ENCODE measurements around the gene NDUFAF3. TPM values are rescaled to one million over a fixed set of nuclear protein-coding genes. Genes with fewer than 3 reads are reported as not detected.

NDUFAF3 gene
- total RNA-seq, 2 experiments from 2014 or later, result 98.1 to 108 TPM

DNA sequence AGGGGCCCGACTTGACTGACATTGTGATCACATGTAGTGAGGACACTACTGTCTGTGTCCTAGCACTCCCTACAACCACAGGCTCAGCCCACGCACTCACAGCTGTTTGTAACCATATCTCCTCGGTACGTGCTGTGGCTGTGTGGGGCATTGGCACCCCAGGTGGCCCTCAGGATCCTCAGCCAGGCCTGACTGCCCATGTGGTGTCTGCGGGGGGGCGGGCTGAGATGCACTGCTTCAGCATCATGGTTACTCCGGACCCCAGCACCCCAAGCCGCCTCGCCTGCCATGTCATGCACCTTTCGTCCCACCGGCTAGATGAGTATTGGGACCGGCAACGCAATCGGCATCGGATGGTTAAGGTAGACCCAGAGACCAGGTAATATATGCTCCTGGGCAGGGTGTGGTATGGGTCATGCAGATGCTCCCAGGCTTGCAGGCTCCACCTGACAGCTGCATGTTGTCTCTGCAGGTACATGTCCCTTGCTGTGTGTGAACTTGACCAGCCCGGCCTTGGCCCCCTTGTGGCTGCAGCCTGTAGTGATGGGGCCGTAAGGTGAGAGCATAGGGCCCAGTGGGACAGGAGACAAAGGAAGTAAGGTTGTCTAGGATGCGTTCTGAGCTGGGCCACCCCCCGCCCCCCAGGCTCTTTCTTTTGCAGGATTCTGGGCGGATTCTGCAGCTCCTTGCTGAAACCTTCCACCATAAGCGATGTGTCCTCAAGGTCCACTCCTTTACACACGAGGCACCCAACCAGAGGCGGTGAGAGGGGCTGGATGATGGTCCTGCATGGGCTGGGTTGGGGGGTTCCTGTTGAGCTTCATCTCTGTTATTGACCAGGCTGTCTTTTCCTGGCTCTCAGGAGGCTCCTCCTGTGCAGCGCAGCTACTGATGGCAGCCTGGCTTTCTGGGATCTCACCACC lies 7.9 kb upstream of the NDUFAF3 start:
- H3K4me1 Mint-ChIP-seq, result peaks cover 37% of the 10 kb centered on the region
- no peaks in the 10 kb centered on the region for H3K27me3 Mint-ChIP-seq
- ChIA-PET POLR2A (interaction anchor here (2.0 to 15.9 kb wide), 3 partner anchors 7 to 80 kb away, joined by 10 to 190 read pairs (median 41); partner anchors contain the start of genes NDUFAF3, P4HTM and QRICH1), CTCF (interaction anchor here (1.1 to 2.4 kb wide), 4 partner anchors 7 to 26 kb away, joined by 3 to 16 read pairs (median 6); partner anchors contain the start of gene P4HTM)
- peak; percentile 59 for DNase-seq
- H3K4me3 Mint-ChIP-seq, result no peak overlapping the region
- no peak overlapping the region for H3K27ac Mint-ChIP-seq
- H3K9me3 Mint-ChIP-seq, result no peaks in the 10 kb centered on the region
- H3K36me3 Mint-ChIP-seq (ENCODE audit: low read depth), result peaks cover 38% of the 10 kb centered on the region

DNA sequence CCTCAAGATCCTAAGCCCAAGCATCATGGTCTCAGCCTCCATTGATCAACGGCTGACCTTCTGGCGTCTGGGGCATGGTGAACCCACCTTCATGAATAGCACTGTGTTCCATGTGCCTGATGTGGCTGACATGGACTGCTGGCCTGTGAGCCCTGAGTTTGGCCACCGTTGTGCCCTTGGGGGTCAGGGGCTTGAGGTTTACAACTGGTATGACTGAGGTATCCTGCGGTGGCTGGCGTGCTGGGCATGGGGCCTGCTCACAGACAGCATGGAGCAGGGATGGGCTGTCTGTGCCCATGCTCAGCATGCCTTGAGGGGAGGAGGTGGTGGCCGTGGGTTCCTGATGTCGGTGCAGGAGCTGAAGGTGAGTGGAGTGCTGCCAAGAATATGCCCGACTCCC lies 6.8 kb upstream of the NDUFAF3 start:
- Mint-ChIP-seq H3K27ac (no peak overlapping the region), H3K4me1 (peaks cover 40% of the 10 kb centered on the region), H3K4me3 (no peak overlapping the region), H3K27me3 (no peaks in the 10 kb centered on the region), H3K9me3 (no peaks in the 10 kb centered on the region), H3K36me3 (ENCODE audit: low read depth) (peaks cover 35% of the 10 kb centered on the region)
- POLR2A ChIA-PET, result interaction anchor here (2.0 to 15.9 kb wide), 3 partner anchors 8 to 79 kb away, joined by 10 to 309 read pairs (median 190); partner anchors contain the start of genes P4HTM, QRICH1 and WDR6
- no peak for DNase-seq
- CTCF ChIA-PET, result interaction anchor here (1.6 to 9.4 kb wide), 3 partner anchors 25 to 27 kb away, joined by 8 to 95 read pairs (median 16); partner anchors contain the start of gene P4HTM

GRCh38 chr3:49015765-49016164 lies 6.2 kb upstream of the NDUFAF3 start:
- DNase-seq, result no peak
- Mint-ChIP-seq H3K9me3 (no peaks in the 10 kb centered on the region), H3K27me3 (no peaks in the 10 kb centered on the region), H3K36me3 (ENCODE audit: low read depth) (peaks cover 42% of the 10 kb centered on the region), H3K4me3 (no peak overlapping the region), H3K27ac (peak overlapping the region; percentile 19), H3K4me1 (peaks cover 41% of the 10 kb centered on the region)
- ChIA-PET CTCF (interaction anchor here (9.4 kb wide), 1 partner anchor 26 kb away, joined by 95 read pairs; the partner anchor contains the start of gene P4HTM), POLR2A (interaction anchor here (5.9 to 15.9 kb wide), 3 partner anchors 9 to 27 kb away, joined by 55 to 309 read pairs (median 190); partner anchors contain the start of genes IMPDH2, P4HTM and WDR6)

DNA sequence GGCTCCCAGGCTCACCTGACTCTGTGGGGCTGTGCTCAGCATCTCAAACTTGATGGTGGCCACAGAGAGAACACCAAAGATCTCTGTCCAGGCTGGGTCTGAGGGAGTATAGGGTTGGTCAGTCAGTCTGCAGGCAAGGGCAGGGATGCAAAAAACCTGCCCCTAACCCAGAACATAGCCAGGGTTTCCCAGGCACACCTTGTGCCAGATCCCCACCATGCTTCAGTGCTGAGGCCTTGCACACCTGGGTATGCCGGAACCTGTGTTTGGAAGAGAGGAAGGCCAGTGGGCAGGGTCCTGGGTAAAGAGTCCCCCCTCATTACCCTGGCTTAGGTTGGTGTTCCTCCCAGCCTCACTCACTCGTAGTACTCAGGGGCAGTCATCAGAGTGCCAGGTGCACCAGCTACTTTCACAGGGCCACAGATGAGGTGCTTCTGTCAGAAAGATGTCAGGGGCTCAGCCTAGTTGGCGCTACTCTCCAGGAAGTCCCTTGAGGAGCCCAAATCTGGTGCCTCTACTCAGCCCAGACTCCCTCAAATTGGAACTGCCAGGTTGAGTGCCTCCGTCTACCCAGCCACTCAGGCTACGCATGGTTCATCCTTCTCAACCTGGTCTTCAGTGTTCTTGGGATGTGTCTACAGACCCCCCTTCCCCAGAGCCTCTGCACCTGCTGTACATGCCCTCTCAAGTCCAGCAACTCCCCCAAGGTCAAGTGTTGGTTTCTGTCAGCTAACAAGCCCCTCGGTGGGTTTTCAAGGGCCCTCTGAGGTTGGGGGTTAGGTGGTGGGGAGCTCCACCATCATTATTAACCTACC lies 5.3 kb upstream of the NDUFAF3 start:
- Mint-ChIP-seq H3K9me3 (no peaks in the 10 kb centered on the region), H3K4me3 (no peak overlapping the region), H3K4me1 (peaks cover 43% of the 10 kb centered on the region), H3K36me3 (ENCODE audit: low read depth) (peaks cover 43% of the 10 kb centered on the region), H3K27ac (peak overlapping the region; percentile 62), H3K27me3 (no peaks in the 10 kb centered on the region)
- CTCF ChIA-PET, result interaction anchor here (1.1 to 9.4 kb wide), 6 partner anchors 9 to 580 kb away, joined by 3 to 117 read pairs (median 6); partner anchors contain the start of genes IMPDH2, P4HTM, QRICH1 and WDR6
- POLR2A ChIA-PET, result interaction anchor here (0.9 to 15.9 kb wide), 7 partner anchors 9 to 924 kb away, joined by 3 to 309 read pairs (median 12); partner anchors contain the start of genes IMPDH2, NICN1, P4HTM and QRICH1
- no peak for DNase-seq

GRCh38 chr3:49017229-49017970 lies 4.5 kb upstream of the NDUFAF3 start:
- no peaks in the 10 kb centered on the region for H3K27me3 Mint-ChIP-seq
- no peak for DNase-seq

DNA sequence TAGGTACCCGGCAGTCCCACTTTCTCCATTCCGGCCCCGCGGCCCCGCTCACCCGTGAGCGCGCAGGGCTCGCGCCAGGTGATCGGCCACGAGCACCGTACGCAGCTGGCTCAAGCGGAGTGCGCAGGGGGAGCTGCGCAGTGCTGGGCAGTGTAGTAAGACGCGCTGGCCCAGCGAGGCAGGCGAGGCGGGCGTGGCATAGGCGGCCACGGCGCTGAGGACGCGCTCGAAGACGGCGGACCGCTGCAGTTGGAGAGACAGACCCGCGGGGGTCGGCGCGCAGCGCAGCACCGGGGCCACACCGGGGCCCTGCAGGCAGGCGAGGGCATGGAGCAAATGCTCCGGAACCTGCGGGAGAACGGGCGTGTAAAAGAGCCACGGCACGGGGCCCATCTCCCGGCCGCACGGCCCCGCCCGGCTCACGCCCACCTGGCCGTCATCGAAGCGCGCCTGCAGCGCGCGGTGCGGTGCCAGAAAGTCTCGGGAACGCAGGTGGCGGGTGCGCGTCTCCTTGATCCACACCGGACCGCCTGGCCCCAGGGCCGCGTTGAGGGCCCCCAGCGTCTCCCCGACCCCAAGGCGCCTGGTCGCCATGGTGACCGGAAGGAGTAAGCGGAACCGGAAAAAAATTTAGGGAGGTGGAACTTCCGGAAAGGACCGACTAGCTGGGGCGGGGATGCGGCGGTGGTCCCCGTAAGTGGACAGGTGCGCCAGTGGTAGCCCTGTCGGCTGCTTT lies 3.8 kb upstream of the NDUFAF3 start, which contains the start of gene DALRD3:
Gene DALRD3, minus strand, starts transcription at position 610 of the 736 bp plus-strand sequence. Its CDS starts 16 bp downstream, at position 594.
- H3K4me1 Mint-ChIP-seq, result peaks cover 44% of the 10 kb centered on the region
- peaks cover 39% of the 10 kb centered on the region for H3K36me3 Mint-ChIP-seq (ENCODE audit: low read depth)
- peak; percentile 70 for DNase-seq
- no peaks in the 10 kb centered on the region for H3K9me3 Mint-ChIP-seq
- H3K27me3 Mint-ChIP-seq, result no peaks in the 10 kb centered on the region
- peak within 1 kb of the TSS; percentile 98 for H3K27ac Mint-ChIP-seq
- ChIA-PET CTCF (interaction anchor here (0.5 to 9.4 kb wide), 7 partner anchors 9 to 98 kb away, joined by 3 to 117 read pairs (median 6); partner anchors contain the start of genes IMPDH2, P4HTM, QRICH1 and WDR6), POLR2A (interaction anchor here (1.1 to 15.9 kb wide), 9 partner anchors 8 to 301 kb away, joined by 3 to 309 read pairs (median 12); partner anchors contain the start of genes IMPDH2, IP6K2, P4HTM and PRKAR2A)
- peak within 1 kb of the TSS; percentile 98 for H3K4me3 Mint-ChIP-seq

More at GRCh38 chr3:49017229-49017970, 4.5 kb upstream of the NDUFAF3 start:
- ChIA-PET CTCF (interaction anchor here (0.5 to 9.4 kb wide), 7 partner anchors 9 to 581 kb away, joined by 3 to 117 read pairs (median 6); partner anchors contain the start of genes IMPDH2, P4HTM, QRICH1 and WDR6), POLR2A (interaction anchor here (0.9 to 15.9 kb wide), 8 partner anchors 9 to 411 kb away, joined by 3 to 309 read pairs (median 8); partner anchors contain the start of genes IMPDH2, NICN1, P4HTM and PRKAR2A)
- Mint-ChIP-seq H3K4me1 (peaks cover 40% of the 10 kb centered on the region), H3K27ac (peak overlapping the region; percentile 62), H3K36me3 (ENCODE audit: low read depth) (peaks cover 36% of the 10 kb centered on the region), H3K9me3 (no peaks in the 10 kb centered on the region), H3K4me3 (peak overlapping the region; percentile 98)

GRCh38 chr3:49018707-49019006 lies 3.3 kb upstream of the NDUFAF3 start:
- peaks cover 38% of the 10 kb centered on the region for H3K36me3 Mint-ChIP-seq (ENCODE audit: low read depth)
- no peaks in the 10 kb centered on the region for H3K27me3 Mint-ChIP-seq
- ChIA-PET POLR2A (interaction anchor here (1.9 to 15.9 kb wide), 5 partner anchors 10 to 301 kb away, joined by 4 to 309 read pairs (median 99); partner anchors contain the start of genes IMPDH2, IP6K2, P4HTM and QRICH1), CTCF (interaction anchor here (1.0 to 9.4 kb wide), 5 partner anchors 11 to 75 kb away, joined by 3 to 117 read pairs (median 7); partner anchors contain the start of genes IMPDH2, P4HTM, QRICH1 and WDR6)
- peak overlapping the region; percentile 98 for H3K4me3 Mint-ChIP-seq
- H3K9me3 Mint-ChIP-seq, result no peaks in the 10 kb centered on the region
- H3K27ac Mint-ChIP-seq, result peak overlapping the region; percentile 98
- no peak for DNase-seq
- H3K4me1 Mint-ChIP-seq, result peaks cover 47% of the 10 kb centered on the region

- Mint-ChIP-seq H3K36me3 (ENCODE audit: low read depth) (peaks cover 44% of the 10 kb centered on the region), H3K27me3 (no peaks in the 10 kb centered on the region), H3K4me1 (peaks cover 56% of the 10 kb centered on the region), H3K4me3 (peak overlapping the region; percentile 98), H3K9me3 (no peaks in the 10 kb centered on the region), H3K27ac (peak overlapping the region; percentile 98)
- DNase-seq, result no peak
- ChIA-PET CTCF (interaction anchor here (0.6 to 9.4 kb wide), 5 partner anchors 9 to 334 kb away, joined by 3 to 117 read pairs (median 7); partner anchors contain the start of genes IMPDH2, P4HTM and WDR6), POLR2A (interaction anchor here (1.0 to 15.9 kb wide), 18 partner anchors 8 to 396 kb away, joined by 3 to 309 read pairs (median 10); partner anchors contain the start of genes ARIH2, CELSR3, IMPDH2 and IP6K2)
These were observed 2.0 kb upstream of the NDUFAF3 start for GRCh38 chr3:49019941-49020329.

GRCh38 chr3:49020330-49021212 lies 1.4 kb upstream of the NDUFAF3 start:
- Mint-ChIP-seq H3K27ac (peak overlapping the region; percentile 98), H3K4me3 (peak overlapping the region; percentile 98), H3K27me3 (no peaks in the 10 kb centered on the region), H3K9me3 (no peaks in the 10 kb centered on the region), H3K4me1 (peaks cover 59% of the 10 kb centered on the region), H3K36me3 (ENCODE audit: low read depth) (peaks cover 44% of the 10 kb centered on the region)
- DNase-seq, result peak; percentile 57
- CTCF ChIA-PET, result interaction anchor here (0.6 to 9.4 kb wide), 10 partner anchors 7 to 334 kb away, joined by 3 to 117 read pairs (median 6); partner anchors contain the start of genes IMPDH2, P4HTM, USP19 and WDR6
- POLR2A ChIA-PET, result interaction anchor here (0.6 to 15.9 kb wide), 31 partner anchors 8 to 584 kb away, joined by 3 to 309 read pairs (median 7); partner anchors contain the start of genes ARIH2, CELSR3, IMPDH2 and IP6K2

Data from activated CD4-positive, alpha-beta memory T cell treated with anti-CD3 and anti-CD28 coated beads, Interleukin-2, amount 10 ng/mL, durations not matched to agents 7 days and 5 days (primary cell).